Cerebellar cortex (tissue), 1 donor: ENCODE measurements around the gene RGMA.

Experiments
- DNase-seq: peaks from one replicate; pipeline ENCODE4 v3.0.0-alpha.2; 2015; ENCODE audit warnings: low spot score

The RGMA gene

GRCh38 chr15:93017526-93017925 is 71.5 kb downstream of the RGMA start:
- DNase-seq = no peak

GRCh38 chr15:93012786-93013185 is 76.2 kb downstream of the RGMA start:
- DNase-seq = no peak

DNA sequence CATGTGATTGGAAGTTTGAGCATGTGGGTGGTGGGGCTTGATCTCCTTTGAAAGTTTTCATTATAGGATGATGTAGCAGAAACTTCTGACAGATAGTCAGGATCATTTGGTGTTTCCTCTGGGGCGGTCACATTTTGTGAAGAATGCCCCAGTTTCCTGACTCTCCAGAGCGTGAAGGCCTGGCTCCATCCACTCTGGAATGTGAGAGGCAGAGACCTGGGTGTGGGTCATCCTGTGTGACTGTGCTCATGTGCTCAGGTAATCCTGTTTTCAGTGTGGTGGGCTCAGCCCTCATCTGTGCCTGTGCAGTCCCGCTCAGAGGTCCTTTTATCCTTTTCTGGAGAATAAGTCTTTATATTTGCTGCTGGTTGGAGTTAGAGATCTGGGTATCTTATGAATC is 81.0 kb downstream of the RGMA start:
- DNase-seq = no peak

GRCh38 chr15:93005133-93005532 is 83.9 kb downstream of the RGMA start:
- DNase-seq = no peak

DNA sequence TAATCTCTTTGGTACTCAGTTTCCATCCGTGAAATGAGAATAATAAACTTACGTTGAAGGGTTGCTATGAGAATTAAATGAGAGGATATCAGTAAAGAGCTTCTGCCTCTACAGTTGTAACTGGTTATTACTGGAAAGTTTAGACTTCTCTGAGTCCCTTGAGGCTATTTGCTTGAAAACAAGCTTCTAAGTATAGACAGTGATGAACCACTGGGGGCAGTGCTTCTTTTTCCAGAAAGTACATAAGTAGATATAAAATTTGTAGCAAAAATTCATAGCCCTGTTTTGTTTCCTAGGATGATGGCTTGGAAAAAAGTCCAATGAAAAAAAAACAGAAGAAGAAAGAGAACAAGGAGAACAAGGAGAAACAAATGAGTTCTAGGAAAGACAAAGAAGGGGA is 87.1 kb downstream of the RGMA start:
- DNase-seq = no peak

DNA sequence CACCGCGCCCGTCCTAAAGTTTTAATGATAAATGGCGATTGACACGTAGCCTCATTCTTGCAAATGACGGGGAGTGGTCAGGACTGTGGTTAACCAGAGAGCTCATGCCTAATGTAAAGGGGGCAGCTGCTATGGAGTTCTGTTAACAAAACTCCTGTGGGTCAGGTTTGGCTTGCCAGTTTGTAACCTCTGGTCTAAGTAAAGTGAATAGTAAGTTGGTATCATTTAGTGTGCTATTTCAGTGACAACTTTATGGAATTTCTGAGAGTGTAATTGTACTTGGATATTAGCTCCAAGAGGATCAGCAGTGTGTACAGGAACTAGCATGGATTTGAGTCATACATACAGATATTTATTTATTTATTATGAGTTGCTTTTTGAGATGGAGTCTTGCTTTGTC is 87.9 kb downstream of the RGMA start:
- no peak for DNase-seq

DNA sequence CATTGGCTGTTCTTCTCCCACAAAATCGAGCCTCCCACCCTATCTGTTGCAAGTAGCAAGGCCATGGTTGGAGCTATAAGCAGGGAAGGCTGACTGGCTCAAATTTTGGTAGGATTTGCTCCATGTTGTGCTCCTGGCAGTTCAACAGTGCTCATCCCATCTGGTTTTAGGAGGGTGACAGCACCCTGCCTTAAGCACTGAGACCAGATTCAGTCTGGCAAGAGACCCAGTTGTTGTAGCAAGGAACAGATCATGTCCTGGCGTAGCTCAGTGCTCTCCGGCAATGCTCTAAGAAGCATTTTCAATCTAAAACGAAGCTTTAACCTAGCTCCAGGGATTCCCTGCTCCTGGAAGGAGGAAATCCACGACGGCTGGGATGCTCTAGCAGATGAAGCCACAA is 91.2 kb downstream of the RGMA start:
- peak; percentile 73 for DNase-seq

DNA sequence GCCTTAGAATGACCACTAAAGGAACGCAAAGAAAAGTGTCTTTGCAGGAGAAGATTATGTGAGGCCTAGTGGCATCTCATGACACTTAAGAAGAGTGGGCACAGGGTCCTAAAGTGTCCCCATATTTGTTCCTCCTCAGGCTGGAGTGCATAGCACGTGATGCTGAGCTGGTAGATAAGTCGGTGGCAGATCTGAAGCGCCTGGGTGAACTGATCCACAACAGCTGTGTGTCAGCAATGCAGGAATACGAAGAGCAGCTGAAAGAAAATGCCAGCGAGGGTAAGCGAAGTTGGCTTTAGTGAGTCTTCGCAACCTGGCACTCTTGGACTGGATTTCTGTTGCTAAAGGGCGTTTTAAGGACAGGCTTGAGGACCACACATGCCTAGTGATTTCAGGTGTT is 96.3 kb downstream of the RGMA start:
- no peak for DNase-seq

- no peak for DNase-seq
Observed at GRCh38 chr15:92990031-92990430, 99.0 kb downstream of the RGMA start.

- no peak for DNase-seq
Observed at GRCh38 chr15:92989470-92989869, 99.5 kb downstream of the RGMA start.
